GM12878 (cell line): ENCODE results near the gene GSS. TPM values are rescaled to one million over a fixed set of nuclear protein-coding genes. Genes with fewer than 3 reads are reported as not detected.

Source experiments
- ATAC-seq: fragments of 200-7000 bp; cut with Tn5 transposase; 3 replicates; pipeline ENCODE4 v1.9.1; 2020; ENCODE audit warnings: mild to moderate bottlenecking, moderate library complexity
- BruUV-seq: library from RNA; stranded (reverse); fragments of 400-500 nt; replicated peaks from 2 replicates; lab custom pipeline; 2021; lab: Mats Ljungman, UMichigan
- CTCF ChIA-PET: fragments of 300-600 bp; sonication (Branson Sonifier 250); formaldehyde crosslinking; extraction: SDS; loops from one replicate; lab custom pipeline; 2021; ENCODE audit warnings: inconsistent platforms; lab: Yijun Ruan, JAX
- POLR2A ChIA-PET: fragments of 350-600 bp; formaldehyde crosslinking; extraction: SDS; loops from one replicate; lab custom pipeline; 2021; ENCODE audit warnings: inconsistent platforms; lab: Charles Lee
- RAD21 ChIA-PET: fragments of 300-600 bp; sonication (Branson Sonifier 250); formaldehyde crosslinking; loops from one replicate; lab custom pipeline; 2023; ENCODE audit warnings: antibody characterized with exemption; ENCODE audit not compliant: unreplicated experiment; lab: Charles Lee
- SMC1A ChIA-PET: fragments of 300-600 bp; sonication (Branson Sonifier 250); formaldehyde crosslinking; loops from one replicate; lab custom pipeline; 2023; ENCODE audit not compliant: unreplicated experiment, uncharacterized antibody; lab: Charles Lee
- DNase-seq: peaks from one replicate; pipeline ENCODE4 v3.0.0-alpha.2; 2011; ENCODE audit warnings: low read depth, low spot score
- FAIRE-seq: peaks from 3 replicates; lab custom pipeline; 2011; peaks lifted over from hg19 to GRCh38; lab: Jason Lieb, UNC
- H2AFZ ChIP-seq: 2 replicates; pipeline ENCODE4 v1.6.0; 2011; ENCODE audit warnings: low read depth, low read length, control low read depth; ENCODE audit not compliant: control insufficient read depth
- H3K27ac ChIP-seq: 2 replicates; pipeline ENCODE4 v1.5.1; 2011; ENCODE audit warnings: control low read depth; ENCODE audit not compliant: control insufficient read depth, insufficient read depth
- H3K27me3 ChIP-seq, 2 experiments: replicated peaks in 1 of 2; 2 replicates each; pipeline versions ENCODE4 v1.6.0 to v1.6.1; 2011; ENCODE audit warnings: low read length in 1 of 2; ENCODE audit not compliant: control insufficient read depth in 2 of 2, insufficient read depth in 2 of 2
- H3K36me3 ChIP-seq, 2 experiments: 2 replicates each; pipeline ENCODE4 v1.5.1; 2011; ENCODE audit warnings: low read length in 1 of 2; ENCODE audit not compliant: control insufficient read depth in 2 of 2, insufficient read depth in 2 of 2
- H3K4me1 ChIP-seq: 2 replicates; pipeline ENCODE4 v1.6.1; 2011; ENCODE audit warnings: mild to moderate bottlenecking, low read length, moderate library complexity, mixed read lengths; ENCODE audit not compliant: control insufficient read depth, insufficient read depth
- H3K4me2 ChIP-seq: 2 replicates; pipeline ENCODE4 v1.6.0; 2011; ENCODE audit warnings: control low read depth; ENCODE audit not compliant: control insufficient read depth, insufficient read depth
- H3K4me3 ChIP-seq: fragments of 200-600 bp; sonication (generic); 2 replicates; pipeline ENCODE4 v1.5.1; 2016
- H3K79me2 ChIP-seq: 2 replicates; pipeline ENCODE4 v1.6.0; 2011; ENCODE audit warnings: low read length; ENCODE audit not compliant: control insufficient read depth, insufficient read depth
- H3K9ac ChIP-seq: 2 replicates; pipeline ENCODE4 v1.8.0; 2011; ENCODE audit warnings: low read length, control low read depth, mixed read lengths; ENCODE audit not compliant: control insufficient read depth, insufficient read depth
- H3K9me3 ChIP-seq: replicated peaks from 3 replicates; pipeline ENCODE4 v1.5.1; 2011; ENCODE audit warnings: mild to moderate bottlenecking, low read length; ENCODE audit not compliant: control insufficient read depth, insufficient read depth
- H4K20me1 ChIP-seq: 2 replicates; pipeline ENCODE4 v1.6.0; 2011; ENCODE audit not compliant: control insufficient read depth, insufficient read depth
- BRCA1 ChIP-seq: IDR thresholded peaks from 2 replicates; pipeline ENCODE4 v1.6.1; 2011; ENCODE audit warnings: low read depth, low read length, improper control_type of control experiment
- CREB1 ChIP-seq: IDR thresholded peaks from 2 replicates; pipeline ENCODE4 v1.6.1; 2012; ENCODE audit warnings: low read depth, mild to moderate bottlenecking, inconsistent platforms
- IKZF1 ChIP-seq: fragments of 450-650 bp; conservative IDR thresholded peaks from 2 replicates; pipeline ENCODE4 v1.6.1; 2017; ENCODE audit warnings: antibody characterized with exemption, mild to moderate bottlenecking
- MTA3 ChIP-seq: IDR thresholded peaks from 2 replicates; pipeline ENCODE4 v1.6.1; 2012; ENCODE audit warnings: low read length, inconsistent platforms, borderline replicate concordance
- NFXL1 ChIP-seq: fragments of 450-650 bp; IDR thresholded peaks from 2 replicates; pipeline ENCODE4 v1.6.1; 2017; ENCODE audit warnings: antibody characterized with exemption, mild to moderate bottlenecking, borderline replicate concordance
- NR2C1 ChIP-seq: fragments of 450-650 bp; IDR thresholded peaks from 2 replicates; pipeline ENCODE4 v1.6.1; 2017; ENCODE audit warnings: antibody characterized with exemption, mild to moderate bottlenecking, moderate library complexity
- PML ChIP-seq: IDR thresholded peaks from 2 replicates; pipeline ENCODE4 v1.6.1; 2012; ENCODE audit warnings: low read length, inconsistent platforms
- POLR2AphosphoS5 ChIP-seq: IDR thresholded peaks from 2 replicates; pipeline ENCODE4 v1.6.1; 2011; ENCODE audit warnings: mild to moderate bottlenecking, low read length, inconsistent platforms
- SP1 ChIP-seq: IDR thresholded peaks from one replicate; pipeline ENCODE4 v1.6.1; 2011; ENCODE audit warnings: low read depth, low read length
- TCF3 ChIP-seq: IDR thresholded peaks from 2 replicates; pipeline ENCODE4 v1.6.1; 2012; ENCODE audit warnings: low read depth, mild to moderate bottlenecking, low read length, borderline replicate concordance; ENCODE audit not compliant: insufficient read depth
- ZNF24 ChIP-seq: fragments of 450-650 bp; IDR thresholded peaks from 2 replicates; pipeline ENCODE4 v1.6.1; 2017; ENCODE audit warnings: antibody characterized with exemption, mild to moderate bottlenecking
- ZSCAN29 ChIP-seq: fragments of 450-650 bp; IDR thresholded peaks from 2 replicates; pipeline ENCODE4 v1.6.1; 2017; ENCODE audit warnings: mild to moderate bottlenecking, moderate library complexity
- WGBS: methylation state at CpG from one replicate; pipeline ENCODE4 v1.1.6; 2016; ENCODE audit warnings: low lambda C conversion rate; ENCODE audit not compliant: insufficient replicate concordance, insufficient coverage; ENCODE audit errors: missing lambda C conversion rate; 5-methylcytosine and 5-hydroxymethylcytosine counted together
- in situ Hi-C: fragments of 300-500 bp; cut with MboI; formaldehyde crosslinking; loops from 9 replicates; pipeline ENCODE4 v1.14.3; 2018; ENCODE audit warnings: mixed read lengths
- intact Hi-C: fragments of 100-400 bp; cut with micrococcal nuclease; formaldehyde crosslinking; loops from one replicate; pipeline ENCODE4 v1.14.2; 2022; ENCODE audit not compliant: unreplicated experiment
- polyA plus RNA-seq, 11 experiments: library from polyadenylated mRNA; depleted of rRNA in 4 of 11; unstranded in 6 of 11; stranded (reverse) in 5 of 11; fragments of >200 nt; fragmentation: Nextera tagmentation in 4 of 11; fragmentation: Illumina TruSeq in 1 of 11; extraction: Ambion mirVana in 4 of 11; extraction: Trizol in 1 of 11; gene quantifications; 1 replicate in 1 of 11; 2 replicates in 10 of 11; pipeline versions ENCODE4 v1.2.1 to v1.2.3, GENCODE V29; 2011 to 2016; ENCODE audit warnings: inconsistent platforms in 2 of 11, missing spikeins in 2 of 11, low read depth in 1 of 11
- total RNA-seq, 4 experiments: library from RNA; depleted of rRNA in 3 of 4; stranded (reverse); fragments of >200 nt in 3 of 4; fragmentation: Illumina TruSeq in 1 of 4; extraction: Trizol in 1 of 4; gene quantifications; 2 replicates each; pipeline versions ENCODE4 v1.2.1 to v1.2.3, GENCODE V29; 2013 to 2021
- TF ChIP-seq, protein P1 (sequence below): fragments of 450-650 bp; IDR thresholded peaks from 2 replicates; pipeline ENCODE4 v1.6.1; 2017; ENCODE audit warnings: mild to moderate bottlenecking, moderate library complexity
- TF ChIP-seq, protein P2 (sequence below): fragments of 150-350 bp; IDR thresholded peaks from 2 replicates; pipeline ENCODE4 v1.6.1; 2016; ENCODE audit warnings: low read depth, low read length
- TF ChIP-seq, protein P3 (sequence below): IDR thresholded peaks from 2 replicates; pipeline ENCODE4 v1.6.1; 2011; ENCODE audit warnings: borderline replicate concordance, low read depth, mild to moderate bottlenecking, moderate library complexity, low read length; ENCODE audit not compliant: insufficient read depth, poor library complexity, severe bottlenecking

The GSS gene
- total and polyA plus RNA-seq, 10 of the 15 experiments (the other 5 are each of a cell fraction or from before 2014, with no cell fraction given) = 12.7 to 120 (median 67.4) TPM

DNA sequence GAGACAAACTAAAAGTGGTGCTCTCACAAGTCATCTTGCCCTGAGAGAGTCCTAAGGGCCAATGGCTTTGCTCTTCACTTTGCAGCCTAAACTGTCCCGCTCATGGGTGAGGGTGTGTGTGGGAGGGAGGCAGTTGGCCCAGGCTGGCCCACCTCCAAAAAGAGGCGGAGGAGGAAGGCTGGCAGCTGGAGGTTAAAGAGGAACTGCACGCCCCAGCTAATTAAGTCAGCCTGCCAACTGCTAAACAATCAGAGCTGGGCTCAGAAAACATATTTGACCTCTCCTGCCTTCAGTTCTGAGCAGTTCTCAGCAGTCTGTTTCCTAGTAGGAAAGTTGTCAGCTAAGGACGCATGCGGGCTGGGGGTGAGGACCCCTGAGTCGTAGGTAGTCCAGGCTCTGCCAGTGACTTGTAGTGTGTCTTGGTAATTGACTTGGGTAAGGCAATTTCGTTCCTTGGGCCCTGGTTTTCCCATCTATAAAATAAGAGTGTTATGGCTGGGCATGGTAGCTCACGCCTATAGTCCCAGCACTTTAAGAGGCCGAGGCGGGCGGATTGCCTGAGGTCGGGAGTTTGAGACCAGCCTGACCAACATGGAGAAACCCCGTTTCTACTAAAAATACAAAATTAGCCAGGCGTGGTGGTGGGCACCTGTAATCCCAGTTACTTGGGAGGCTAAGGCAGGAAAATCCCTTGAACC is 17.0 kb downstream of the GSS start (continued):
- TF ChIP-seq, protein P1, sequence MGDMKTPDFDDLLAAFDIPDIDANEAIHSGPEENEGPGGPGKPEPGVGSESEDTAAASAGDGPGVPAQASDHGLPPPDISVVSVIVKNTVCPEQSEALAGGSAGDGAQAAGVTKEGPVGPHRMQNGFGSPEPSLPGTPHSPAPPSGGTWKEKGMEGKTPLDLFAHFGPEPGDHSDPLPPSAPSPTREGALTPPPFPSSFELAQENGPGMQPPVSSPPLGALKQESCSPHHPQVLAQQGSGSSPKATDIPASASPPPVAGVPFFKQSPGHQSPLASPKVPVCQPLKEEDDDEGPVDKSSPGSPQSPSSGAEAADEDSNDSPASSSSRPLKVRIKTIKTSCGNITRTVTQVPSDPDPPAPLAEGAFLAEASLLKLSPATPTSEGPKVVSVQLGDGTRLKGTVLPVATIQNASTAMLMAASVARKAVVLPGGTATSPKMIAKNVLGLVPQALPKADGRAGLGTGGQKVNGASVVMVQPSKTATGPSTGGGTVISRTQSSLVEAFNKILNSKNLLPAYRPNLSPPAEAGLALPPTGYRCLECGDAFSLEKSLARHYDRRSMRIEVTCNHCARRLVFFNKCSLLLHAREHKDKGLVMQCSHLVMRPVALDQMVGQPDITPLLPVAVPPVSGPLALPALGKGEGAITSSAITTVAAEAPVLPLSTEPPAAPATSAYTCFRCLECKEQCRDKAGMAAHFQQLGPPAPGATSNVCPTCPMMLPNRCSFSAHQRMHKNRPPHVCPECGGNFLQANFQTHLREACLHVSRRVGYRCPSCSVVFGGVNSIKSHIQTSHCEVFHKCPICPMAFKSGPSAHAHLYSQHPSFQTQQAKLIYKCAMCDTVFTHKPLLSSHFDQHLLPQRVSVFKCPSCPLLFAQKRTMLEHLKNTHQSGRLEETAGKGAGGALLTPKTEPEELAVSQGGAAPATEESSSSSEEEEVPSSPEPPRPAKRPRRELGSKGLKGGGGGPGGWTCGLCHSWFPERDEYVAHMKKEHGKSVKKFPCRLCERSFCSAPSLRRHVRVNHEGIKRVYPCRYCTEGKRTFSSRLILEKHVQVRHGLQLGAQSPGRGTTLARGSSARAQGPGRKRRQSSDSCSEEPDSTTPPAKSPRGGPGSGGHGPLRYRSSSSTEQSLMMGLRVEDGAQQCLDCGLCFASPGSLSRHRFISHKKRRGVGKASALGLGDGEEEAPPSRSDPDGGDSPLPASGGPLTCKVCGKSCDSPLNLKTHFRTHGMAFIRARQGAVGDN = no peak
- TF ChIP-seq SP1 (no peak), PML (no peak), NFXL1 (no peak), CREB1 (no peak), TCF3 (no peak), ZNF24 (no peak), BRCA1 (no peak), ZSCAN29 (no peak)
- TF ChIP-seq, all 136 proteins: peak for 0

DNA sequence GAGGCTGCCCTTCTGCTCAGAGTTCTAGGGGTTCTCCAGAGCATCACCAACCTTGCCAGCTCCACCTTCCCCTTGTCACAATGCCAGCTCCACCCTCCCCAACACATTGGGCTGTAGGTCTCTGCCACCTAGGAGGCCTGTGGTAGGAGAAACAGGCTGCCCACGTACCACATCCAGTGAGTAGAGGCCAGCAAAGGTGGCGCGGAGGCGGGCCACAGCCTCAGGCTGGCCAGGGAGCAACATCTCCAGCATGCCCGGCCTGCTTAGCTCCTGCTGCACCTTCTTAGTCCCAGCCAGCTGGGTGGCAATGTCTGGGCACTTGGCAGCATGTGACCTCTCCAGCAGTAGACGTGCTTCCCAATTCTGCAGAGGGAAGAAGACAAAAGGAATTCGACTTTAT is 23.8 kb downstream of the GSS start:
- ChIA-PET CTCF (interaction anchor here (1.0 kb wide), 1 partner anchor 56 kb away, joined by 3 read pairs; no protein-coding TSS in a partner anchor), POLR2A (no interaction called here), RAD21 (no interaction called here), SMC1A (interaction anchor here (1.0 to 1.5 kb wide), 3 partner anchors 19 to 56 kb away, joined by 3 read pairs; no protein-coding TSS in a partner anchor)
- Histone ChIP-seq H3K27ac (no peak overlapping the region), H3K9ac (no peak overlapping the region), H3K27me3 (no peaks in the 10 kb centered on the region), H3K36me3 (peaks cover 6 to 14% of the 10 kb centered on the region in 2 experiments), H3K4me1 (no peaks in the 10 kb centered on the region), H3K4me2 (no peak overlapping the region), H3K9me3 (no peaks in the 10 kb centered on the region), H3K79me2 (no peaks in the 10 kb centered on the region), H3K4me3 (no peak overlapping the region), H4K20me1 (no peaks in the 10 kb centered on the region), H2AFZ (no peak overlapping the region)
- intact Hi-C loops = no loop called here
- ATAC-seq (no peak), DNase-seq (no peak), FAIRE-seq (no peak)
- WGBS = 71% methylated on average over 7 of the region's 7 CpGs
- in situ Hi-C loops = no loop called here
- no TSS peak for BruUV-seq
- TF ChIP-seq, protein P2, sequence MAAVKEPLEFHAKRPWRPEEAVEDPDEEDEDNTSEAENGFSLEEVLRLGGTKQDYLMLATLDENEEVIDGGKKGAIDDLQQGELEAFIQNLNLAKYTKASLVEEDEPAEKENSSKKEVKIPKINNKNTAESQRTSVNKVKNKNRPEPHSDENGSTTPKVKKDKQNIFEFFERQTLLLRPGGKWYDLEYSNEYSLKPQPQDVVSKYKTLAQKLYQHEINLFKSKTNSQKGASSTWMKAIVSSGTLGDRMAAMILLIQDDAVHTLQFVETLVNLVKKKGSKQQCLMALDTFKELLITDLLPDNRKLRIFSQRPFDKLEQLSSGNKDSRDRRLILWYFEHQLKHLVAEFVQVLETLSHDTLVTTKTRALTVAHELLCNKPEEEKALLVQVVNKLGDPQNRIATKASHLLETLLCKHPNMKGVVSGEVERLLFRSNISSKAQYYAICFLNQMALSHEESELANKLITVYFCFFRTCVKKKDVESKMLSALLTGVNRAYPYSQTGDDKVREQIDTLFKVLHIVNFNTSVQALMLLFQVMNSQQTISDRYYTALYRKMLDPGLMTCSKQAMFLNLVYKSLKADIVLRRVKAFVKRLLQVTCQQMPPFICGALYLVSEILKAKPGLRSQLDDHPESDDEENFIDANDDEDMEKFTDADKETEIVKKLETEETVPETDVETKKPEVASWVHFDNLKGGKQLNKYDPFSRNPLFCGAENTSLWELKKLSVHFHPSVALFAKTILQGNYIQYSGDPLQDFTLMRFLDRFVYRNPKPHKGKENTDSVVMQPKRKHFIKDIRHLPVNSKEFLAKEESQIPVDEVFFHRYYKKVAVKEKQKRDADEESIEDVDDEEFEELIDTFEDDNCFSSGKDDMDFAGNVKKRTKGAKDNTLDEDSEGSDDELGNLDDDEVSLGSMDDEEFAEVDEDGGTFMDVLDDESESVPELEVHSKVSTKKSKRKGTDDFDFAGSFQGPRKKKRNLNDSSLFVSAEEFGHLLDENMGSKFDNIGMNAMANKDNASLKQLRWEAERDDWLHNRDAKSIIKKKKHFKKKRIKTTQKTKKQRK = no peak
- TF ChIP-seq, protein P3, sequence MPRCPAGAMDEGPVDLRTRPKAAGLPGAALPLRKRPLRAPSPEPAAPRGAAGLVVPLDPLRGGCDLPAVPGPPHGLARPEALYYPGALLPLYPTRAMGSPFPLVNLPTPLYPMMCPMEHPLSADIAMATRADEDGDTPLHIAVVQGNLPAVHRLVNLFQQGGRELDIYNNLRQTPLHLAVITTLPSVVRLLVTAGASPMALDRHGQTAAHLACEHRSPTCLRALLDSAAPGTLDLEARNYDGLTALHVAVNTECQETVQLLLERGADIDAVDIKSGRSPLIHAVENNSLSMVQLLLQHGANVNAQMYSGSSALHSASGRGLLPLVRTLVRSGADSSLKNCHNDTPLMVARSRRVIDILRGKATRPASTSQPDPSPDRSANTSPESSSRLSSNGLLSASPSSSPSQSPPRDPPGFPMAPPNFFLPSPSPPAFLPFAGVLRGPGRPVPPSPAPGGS = no peak
- TF ChIP-seq POLR2AphosphoS5 = no peak
- no peak for TF ChIP-seq NR2C1
- TF ChIP-seq MTA3 = no peak
- TF ChIP-seq IKZF1 = no peak
